GM21423 (cell line): ENCODE data around the gene ARID3A.

Source experiments
- ATAC-seq: cut with Tn5 transposase; IDR thresholded peaks from one replicate; pipeline ENCODE4 v1.9.1; 2021; ENCODE audit warnings: mild to moderate bottlenecking, moderate library complexity; ENCODE audit not compliant: unreplicated experiment

Gene ARID3A

DNA sequence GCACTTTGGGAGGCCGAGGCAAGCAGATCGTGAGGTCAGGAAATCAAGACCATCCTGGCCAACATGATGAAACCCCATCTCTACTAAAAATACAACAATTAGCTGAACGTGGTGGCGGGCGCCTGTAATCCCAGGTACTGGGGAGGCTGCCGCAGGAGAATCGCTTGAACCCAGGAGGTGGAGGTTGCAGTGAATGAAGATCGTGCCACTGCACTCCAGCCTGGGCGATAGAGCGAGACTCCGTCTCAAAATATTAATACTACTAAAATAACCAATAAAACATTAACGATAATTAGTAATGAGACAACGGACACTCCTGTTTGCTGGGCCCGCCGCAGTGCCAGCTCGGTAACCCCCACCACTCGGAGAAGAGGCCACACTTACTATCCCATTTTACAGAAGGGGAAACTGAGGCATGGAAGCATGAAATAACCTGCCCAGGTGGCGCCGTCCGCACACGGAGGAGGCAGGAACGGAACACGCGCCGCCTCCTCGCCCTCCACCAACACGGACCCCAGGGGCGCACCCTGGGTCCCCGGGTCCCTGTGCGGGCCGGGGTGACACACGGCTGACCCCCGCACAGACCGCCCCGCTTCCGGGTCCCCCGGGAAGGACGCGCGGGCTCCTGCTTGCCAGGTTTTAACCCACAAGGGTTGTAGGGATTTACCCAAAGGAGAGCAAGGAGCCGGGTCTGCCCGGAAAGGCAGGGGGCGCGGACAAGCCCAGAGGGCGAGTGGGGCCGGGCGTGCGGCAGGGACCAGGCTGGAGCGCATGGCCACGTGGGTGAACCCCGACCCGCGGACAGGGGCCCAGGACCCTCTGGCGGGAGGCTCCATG lies 14.4 kb upstream of the ARID3A start:
- ATAC-seq: no peak

- no peak for ATAC-seq
These were observed 13.4 kb upstream of the ARID3A start for GRCh38 chr19:912181-913079.

DNA sequence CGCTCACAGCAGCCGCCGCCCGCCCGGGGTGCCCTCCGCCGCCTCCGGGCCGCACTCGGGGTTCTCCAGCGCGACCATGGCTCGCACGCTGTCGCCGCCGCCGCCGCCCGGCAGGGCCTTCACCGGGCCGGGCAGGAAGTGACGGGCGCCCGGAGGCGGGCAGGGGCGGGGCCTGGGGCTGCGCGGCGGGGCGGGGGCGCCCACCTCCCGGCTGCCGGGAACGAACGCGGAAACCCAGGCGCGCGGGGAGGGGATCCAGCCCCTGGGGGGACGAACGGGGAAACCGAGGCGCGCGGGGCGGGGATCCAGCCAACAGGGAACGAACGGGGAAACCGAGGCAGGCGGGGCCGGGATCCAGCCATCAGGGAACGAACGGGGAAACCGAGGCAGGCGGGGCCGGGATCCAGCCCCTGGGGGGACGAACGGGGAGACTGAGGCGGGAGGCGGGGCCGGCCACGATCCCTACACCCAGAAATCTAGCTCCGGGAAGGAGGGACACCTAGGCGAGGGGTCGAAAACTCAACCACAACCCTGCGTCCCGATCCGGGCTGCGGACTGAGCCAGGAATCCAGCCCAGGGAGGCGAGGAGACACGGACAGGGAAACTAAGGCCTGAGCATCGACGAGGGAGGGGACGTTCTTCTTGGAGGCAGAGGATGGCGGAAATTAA lies 12.6 kb upstream of the ARID3A start, which contains the start of gene R3HDM4:
Gene R3HDM4, minus strand, starts transcription at position 140 of the 669 bp plus-strand sequence. Its CDS starts 62 bp downstream, at position 78.
- peak; percentile 47 for ATAC-seq

DNA sequence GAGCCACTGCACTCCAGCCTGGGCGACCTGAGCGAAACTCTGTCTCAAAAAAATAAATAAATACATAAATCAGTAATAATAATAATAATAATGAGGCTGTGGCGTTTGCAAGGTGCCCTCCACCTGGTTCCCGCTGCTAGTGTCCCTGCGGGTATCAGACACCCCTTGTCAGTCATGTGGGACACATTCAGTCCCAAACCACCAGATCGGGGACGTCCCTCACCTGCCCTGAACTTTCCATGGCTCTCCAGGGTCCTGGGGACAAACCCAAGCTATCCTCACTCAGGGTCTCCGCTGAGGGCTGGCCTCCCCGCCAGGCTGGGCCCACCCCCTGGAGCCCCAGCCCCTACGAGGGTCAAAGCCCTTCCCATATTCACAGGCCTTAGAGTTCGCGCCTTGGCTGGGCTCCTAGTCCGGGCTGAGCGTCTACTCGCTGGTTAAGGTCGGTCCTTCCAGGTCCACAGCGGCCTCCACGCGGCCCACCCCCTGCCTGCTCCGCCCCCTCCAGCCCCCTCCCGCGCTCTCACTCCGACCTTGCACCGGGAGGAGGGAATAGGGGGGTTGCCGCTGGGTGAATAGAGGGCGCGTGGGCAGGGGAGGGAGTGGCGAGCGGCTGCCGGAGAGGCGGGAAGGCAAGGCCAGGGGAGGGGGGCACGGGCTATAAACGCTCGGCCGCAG lies 9.1 kb upstream of the ARID3A start:
- ATAC-seq: no peak

DNA sequence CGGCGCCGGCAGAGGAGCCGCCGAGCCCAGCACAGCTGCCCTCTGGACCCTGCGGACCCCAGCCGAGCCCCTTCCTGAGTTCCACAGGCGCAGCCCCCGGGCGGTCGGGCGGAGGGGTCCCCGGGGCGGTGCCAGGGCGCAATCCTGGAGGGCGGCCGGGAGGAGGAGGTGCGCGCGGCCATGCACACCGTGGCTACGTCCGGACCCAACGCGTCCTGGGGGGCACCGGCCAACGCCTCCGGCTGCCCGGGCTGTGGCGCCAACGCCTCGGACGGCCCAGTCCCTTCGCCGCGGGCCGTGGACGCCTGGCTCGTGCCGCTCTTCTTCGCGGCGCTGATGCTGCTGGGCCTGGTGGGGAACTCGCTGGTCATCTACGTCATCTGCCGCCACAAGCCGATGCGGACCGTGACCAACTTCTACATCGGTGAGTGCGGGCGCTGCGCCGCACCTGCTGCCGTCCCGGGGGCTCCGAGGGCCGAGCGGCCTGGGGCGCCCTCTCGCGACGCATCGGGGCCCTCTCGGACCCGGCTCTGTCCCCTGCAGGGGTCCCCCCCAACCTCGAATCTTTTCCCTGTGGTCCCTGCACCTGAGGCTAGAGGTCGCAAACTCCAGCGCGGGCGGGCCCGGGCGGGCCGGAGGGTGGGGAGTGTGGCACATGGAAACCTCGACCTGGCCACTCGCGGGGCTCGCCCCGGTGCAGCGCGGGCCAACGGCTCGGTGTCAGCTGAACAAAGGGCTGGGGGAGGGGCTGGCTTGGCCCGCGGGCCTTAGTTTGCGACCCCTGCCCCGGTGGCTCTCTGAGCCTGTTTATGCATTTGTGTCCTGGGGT lies 8.3 kb upstream of the ARID3A start, which contains the start of gene KISS1R:
Gene KISS1R, plus strand, starts transcription at position 11 of the 829 bp plus-strand sequence. Its CDS starts 170 bp downstream, at position 181.
- no peak for ATAC-seq

DNA sequence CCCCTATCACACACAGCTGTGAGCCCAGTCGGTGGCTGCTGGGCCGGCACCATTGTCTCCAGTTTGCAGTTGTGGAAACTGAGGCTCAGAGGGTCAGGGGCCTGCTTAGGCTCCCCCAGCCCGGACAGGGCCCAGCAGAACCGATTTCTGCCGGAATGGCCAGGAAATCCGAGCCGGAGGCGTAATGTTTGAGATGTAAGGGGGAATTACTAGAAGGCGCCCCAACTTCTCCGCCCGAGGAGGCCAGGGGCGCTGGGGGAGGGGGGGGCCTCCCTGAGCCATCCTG lies 7.7 kb upstream of the ARID3A start:
- no peak for ATAC-seq

GRCh38 chr19:918481-919198 lies 7.2 kb upstream of the ARID3A start:
- ATAC-seq: no peak

DNA sequence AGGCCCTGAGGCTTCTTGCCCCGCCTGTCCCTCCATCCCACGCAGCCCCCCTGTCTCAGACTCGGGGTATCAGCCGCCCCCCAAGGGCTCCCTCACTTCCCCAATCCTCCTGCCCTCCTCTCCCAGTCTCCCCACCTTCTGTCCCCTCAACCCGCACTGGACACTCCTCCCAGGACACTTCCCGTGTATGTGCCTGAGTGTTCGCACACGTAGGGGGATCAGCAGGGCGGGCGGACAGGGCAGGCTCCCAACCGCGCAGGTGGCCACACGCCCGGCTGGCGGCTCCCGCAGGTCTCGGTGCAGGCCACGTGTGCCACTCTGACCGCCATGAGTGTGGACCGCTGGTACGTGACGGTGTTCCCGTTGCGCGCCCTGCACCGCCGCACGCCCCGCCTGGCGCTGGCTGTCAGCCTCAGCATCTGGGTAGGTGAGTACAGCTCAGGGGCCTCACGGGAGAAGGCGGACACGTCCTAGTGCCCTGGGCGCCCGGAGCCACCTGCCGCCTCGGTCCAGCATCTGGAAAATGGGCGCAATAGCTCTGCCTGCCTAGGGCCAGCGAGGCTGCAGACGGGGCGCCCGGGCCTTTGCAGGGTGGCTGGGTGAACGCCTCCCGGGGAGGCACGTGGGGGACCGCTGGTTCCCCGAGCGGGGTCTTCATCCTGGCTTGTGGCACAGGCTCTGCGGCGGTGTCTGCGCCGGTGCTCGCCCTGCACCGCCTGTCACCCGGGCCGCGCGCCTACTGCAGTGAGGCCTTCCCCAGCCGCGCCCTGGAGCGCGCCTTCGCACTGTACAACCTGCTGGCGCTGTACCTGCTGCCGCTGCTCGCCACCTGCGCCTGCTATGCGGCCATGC lies 6.4 kb upstream of the ARID3A start:
- ATAC-seq: no peak

DNA sequence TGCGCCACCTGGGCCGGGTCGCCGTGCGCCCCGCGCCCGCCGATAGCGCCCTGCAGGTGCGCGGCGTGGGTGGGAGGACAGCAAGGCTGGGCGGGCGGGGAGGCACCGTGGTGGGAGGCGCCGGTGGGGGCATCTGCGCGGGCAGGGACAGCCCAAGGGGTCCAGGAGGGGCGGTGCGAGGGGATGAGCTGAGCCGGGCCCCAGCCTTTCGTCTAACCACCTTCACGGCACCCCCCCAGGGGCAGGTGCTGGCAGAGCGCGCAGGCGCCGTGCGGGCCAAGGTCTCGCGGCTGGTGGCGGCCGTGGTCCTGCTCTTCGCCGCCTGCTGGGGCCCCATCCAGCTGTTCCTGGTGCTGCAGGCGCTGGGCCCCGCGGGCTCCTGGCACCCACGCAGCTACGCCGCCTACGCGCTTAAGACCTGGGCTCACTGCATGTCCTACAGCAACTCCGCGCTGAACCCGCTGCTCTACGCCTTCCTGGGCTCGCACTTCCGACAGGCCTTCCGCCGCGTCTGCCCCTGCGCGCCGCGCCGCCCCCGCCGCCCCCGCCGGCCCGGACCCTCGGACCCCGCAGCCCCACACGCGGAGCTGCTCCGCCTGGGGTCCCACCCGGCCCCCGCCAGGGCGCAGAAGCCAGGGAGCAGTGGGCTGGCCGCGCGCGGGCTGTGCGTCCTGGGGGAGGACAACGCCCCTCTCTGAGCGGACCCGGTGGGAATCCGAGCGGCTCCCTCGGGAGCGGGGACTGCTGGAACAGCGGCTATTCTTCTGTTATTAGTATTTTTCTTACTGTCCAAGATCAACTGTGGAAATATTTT lies 5.6 kb upstream of the ARID3A start:
- ATAC-seq: no peak

DNA sequence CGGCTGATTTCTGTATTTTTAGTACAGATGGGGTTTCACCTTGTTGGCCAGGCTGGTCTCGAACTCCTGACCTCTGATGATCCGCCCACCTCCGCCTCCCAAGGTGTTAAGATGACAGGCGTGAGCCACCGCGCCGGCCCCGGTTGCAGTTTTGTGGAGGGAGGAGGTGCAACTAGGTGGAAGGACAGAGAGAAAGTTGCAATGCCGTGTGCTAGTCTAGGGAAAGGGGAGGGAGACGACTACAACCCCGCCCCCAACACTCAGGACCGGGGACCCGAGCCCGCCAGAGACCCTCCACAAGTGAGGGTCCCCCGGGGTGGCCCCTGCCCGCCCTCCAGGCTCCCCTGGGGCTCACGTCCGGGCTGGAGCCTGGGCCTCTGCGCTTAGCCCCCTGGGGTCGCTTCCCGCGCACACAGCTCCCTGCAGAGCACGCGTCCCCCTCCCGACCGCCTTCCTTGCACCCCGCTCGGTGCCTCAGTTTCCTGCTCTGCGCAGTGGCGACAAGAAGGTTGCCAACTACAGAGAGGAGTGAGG lies 1.2 kb upstream of the ARID3A start:
- no peak for ATAC-seq

DNA sequence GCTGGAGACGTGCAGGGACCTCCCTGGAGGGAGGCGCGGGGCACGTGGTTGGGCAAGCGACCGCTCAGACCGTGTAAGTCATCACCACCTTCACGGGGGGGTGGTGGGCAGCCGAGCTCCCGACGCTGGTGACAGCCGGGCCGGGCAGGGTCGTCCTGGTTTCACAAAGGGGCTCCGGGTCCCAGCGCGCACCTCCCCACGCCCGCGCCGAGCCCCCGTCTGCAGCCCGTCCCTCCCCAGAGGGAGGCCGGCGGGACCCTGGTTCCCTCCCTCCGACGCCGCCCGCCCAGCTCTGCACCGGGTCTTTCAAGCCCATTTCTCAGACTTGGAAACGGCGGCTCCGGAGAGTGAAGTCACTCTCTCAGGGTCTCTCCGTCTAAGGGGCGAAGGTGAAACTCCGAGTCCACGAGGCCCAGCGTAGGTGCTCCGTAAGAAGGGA lies 729 bp upstream of the ARID3A start:
- ATAC-seq: peak; percentile 31

GRCh38 chr19:926323-926588 lies 421 bp downstream of the ARID3A start:
- no peak for ATAC-seq

DNA sequence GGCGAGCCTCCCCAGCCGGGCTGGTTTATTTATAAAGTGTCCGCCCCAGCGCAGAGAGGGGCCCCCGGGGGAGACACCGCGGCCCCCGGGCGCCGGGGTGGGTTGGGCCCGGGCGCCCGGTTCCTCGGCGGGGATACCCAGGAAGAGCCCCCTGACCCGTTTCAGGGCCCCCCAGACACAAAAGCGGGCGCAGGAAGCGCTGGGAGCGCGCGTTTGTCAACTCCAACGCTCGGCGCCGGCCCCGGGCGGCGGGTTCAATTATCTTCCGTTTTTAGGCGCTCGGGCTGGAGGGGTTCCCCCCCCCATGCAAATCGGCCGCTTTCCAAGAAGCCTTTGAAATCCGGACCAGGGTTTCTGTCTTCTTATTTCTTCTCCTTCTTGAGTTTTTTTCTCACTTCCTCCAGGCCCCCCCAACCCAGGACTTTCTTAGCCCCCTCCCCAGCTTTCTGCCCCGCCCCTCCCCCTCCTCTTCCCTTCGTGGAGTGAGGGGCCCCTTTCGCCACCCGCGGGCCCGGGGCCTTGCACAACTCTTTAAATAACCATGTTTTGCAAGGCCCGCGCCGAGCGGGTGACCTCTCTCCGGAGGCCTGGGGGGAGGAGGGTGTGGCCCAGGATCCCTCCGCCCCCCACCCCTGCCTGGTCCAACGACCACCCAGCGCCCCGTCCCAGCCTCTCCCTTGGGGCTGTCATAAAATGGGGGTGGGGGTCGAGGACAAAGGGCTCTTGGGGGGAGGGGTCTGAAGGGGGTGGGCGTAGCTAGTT lies 935 bp downstream of the ARID3A start:
- ATAC-seq: no peak

GRCh38 chr19:927351-927779 lies 1.5 kb downstream of the ARID3A start:
- ATAC-seq: no peak

DNA sequence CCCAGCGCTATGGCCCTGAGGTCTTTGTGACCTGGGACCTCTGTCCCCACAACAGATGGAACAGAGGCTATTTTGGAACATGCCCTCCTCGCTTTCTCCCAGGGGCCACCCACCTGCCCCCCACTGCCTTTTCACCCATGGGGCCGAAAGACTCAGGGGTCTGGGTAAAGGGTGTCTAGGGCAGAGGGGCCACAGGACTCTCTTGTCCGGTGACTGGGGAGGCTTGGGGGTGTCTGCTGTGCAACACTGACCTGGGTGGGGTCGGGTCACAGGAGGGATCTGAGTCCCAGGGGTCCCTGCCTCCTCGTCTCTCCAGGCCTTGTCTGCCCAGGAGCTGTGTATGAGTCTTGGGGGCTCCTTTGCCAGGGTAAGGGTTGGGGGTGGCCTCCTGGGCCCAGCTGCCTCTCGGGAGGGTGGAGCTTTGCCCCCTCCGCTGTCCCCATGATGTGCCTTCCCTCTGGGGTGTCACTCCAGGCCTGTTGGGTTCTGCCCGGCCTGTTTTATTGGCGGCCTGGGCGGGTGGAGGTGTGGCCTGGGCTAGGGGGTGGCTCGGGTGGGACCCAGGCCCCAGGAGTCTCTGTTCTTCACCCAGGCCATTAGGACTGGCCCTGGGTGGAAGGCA lies 2.1 kb downstream of the ARID3A start:
- no peak for ATAC-seq
